SU-DHL-6 (cell line): ENCODE results near the gene PPP1CA.

Experiments used
- EZH2phosphoT487 ChIP-seq: fragments of 200-600 bp; sonication (generic), shearing (Covaris generic); conservative IDR thresholded peaks from 2 replicates; pipeline ENCODE4 v1.6.1; 2018; ENCODE audit warnings: mild to moderate bottlenecking, antibody characterized with exemption, low read length, moderate library complexity, mixed read lengths
- TF ChIP-seq, protein P1 (sequence below): fragments of 200-600 bp; sonication (generic); IDR thresholded peaks from one replicate; pipeline ENCODE4 v1.5.1; 2017; ENCODE audit warnings: antibody characterized with exemption, mild to moderate bottlenecking, low read length, moderate library complexity; ENCODE audit not compliant: insufficient read depth, poor library complexity, severe bottlenecking

DNA sequence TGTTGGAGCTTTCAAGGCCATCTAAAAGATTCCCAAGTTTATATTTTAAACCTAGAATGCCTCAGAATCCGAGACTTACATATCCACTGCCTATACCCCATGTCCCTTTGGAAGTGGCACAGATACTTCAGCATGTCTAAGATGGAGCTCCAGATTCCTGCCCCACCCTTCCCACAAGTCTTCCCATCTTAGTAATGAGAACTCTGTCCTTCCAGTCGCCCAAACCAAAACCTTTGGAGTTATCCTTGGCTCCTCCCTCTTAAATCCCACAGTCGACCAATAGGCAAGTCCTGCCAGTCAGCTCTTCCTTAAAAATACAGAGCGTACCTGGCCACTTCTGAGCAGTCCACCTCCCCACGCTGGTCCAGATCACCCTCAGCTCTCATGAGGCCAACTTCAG is 52.6 kb downstream of the PPP1CA start:
- TF ChIP-seq, protein P1, sequence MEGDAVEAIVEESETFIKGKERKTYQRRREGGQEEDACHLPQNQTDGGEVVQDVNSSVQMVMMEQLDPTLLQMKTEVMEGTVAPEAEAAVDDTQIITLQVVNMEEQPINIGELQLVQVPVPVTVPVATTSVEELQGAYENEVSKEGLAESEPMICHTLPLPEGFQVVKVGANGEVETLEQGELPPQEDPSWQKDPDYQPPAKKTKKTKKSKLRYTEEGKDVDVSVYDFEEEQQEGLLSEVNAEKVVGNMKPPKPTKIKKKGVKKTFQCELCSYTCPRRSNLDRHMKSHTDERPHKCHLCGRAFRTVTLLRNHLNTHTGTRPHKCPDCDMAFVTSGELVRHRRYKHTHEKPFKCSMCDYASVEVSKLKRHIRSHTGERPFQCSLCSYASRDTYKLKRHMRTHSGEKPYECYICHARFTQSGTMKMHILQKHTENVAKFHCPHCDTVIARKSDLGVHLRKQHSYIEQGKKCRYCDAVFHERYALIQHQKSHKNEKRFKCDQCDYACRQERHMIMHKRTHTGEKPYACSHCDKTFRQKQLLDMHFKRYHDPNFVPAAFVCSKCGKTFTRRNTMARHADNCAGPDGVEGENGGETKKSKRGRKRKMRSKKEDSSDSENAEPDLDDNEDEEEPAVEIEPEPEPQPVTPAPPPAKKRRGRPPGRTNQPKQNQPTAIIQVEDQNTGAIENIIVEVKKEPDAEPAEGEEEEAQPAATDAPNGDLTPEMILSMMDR, result no peak
- no peak for TF ChIP-seq EZH2phosphoT487
